IMR-90 (cell line): ENCODE measurements around the gene CTR9. TPM values are rescaled to one million over a fixed set of nuclear protein-coding genes. Genes with fewer than 3 reads are reported as not detected.
A peak's percentile ranks its signal among the peaks of the same experiment; 100 is the strongest.

ENCODE experiments used
- ATAC-seq: fragments of 200-7000 bp; cut with Tn5 transposase; 2 replicates; pipeline ENCODE4 v1.9.1; 2020; ENCODE audit warnings: low read depth, mild to moderate bottlenecking, moderate library complexity
- BruUV-seq: library from RNA; stranded (reverse); fragments of 400-500 nt; replicated peaks from 2 replicates; lab custom pipeline; 2021; lab: Mats Ljungman, UMichigan
- CTCF ChIA-PET: fragments of 300-600 bp; formaldehyde crosslinking; extraction: SDS; loops from one replicate; lab custom pipeline; 2021; ENCODE audit warnings: antibody characterized with exemption; lab: Yijun Ruan, JAX
- POLR2A ChIA-PET: fragments of 300-600 bp; sonication (Branson Sonifier 250); formaldehyde crosslinking; loops from one replicate; lab custom pipeline; 2022; ENCODE audit warnings: antibody characterized with exemption; ENCODE audit not compliant: unreplicated experiment; lab: Charles Lee
- DNase-seq: peaks from one replicate; pipeline ENCODE4 v3.0.0; 2013
- H2AFZ ChIP-seq: replicated peaks from 2 replicates; pipeline ENCODE3; 2013; ENCODE audit warnings: low read length, mild to moderate bottlenecking; ENCODE audit not compliant: poor library complexity
- H2AK5ac ChIP-seq: 2 replicates; pipeline ENCODE4 v1.6.1; 2013; ENCODE audit warnings: low read depth, low read length, inconsistent platforms
- H2AK9ac ChIP-seq: replicated peaks from 2 replicates; pipeline ENCODE3; 2013; ENCODE audit warnings: mild to moderate bottlenecking, low read depth, low read length, moderate library complexity; ENCODE audit not compliant: poor library complexity
- H2BK120ac ChIP-seq: 2 replicates; pipeline ENCODE4 v1.6.1; 2013; ENCODE audit warnings: low read depth, low read length, inconsistent platforms
- H2BK15ac ChIP-seq: 3 replicates; pipeline ENCODE4 v1.6.1; 2013; ENCODE audit warnings: low read depth, low read length, inconsistent platforms
- H2BK20ac ChIP-seq: 2 replicates; pipeline ENCODE4 v1.6.1; 2013; ENCODE audit warnings: low read depth, mild to moderate bottlenecking, inconsistent platforms, low read length, moderate library complexity
- H2BK5ac ChIP-seq: 2 replicates; pipeline ENCODE4 v1.6.1; 2013; ENCODE audit warnings: mild to moderate bottlenecking, low read depth, low read length, inconsistent platforms; ENCODE audit not compliant: poor library complexity, severe bottlenecking
- H3K14ac ChIP-seq: replicated peaks from 2 replicates; pipeline ENCODE4 v1.6.1; 2013; ENCODE audit warnings: low read depth, low read length, inconsistent platforms
- H3K18ac ChIP-seq: 2 replicates; pipeline ENCODE4 v1.6.1; 2013; ENCODE audit warnings: low read depth, low read length, control low read depth
- H3K23ac ChIP-seq: 2 replicates; pipeline ENCODE4 v1.6.1; 2013; ENCODE audit warnings: low read depth, low read length, inconsistent platforms
- H3K27ac ChIP-seq: 2 replicates; pipeline ENCODE4 v1.5.1; 2013; ENCODE audit warnings: mild to moderate bottlenecking, control low read depth, low read length; ENCODE audit not compliant: insufficient read depth
- H3K27me3 ChIP-seq: 2 replicates; pipeline ENCODE4 v1.6.1; 2013; ENCODE audit warnings: low read length; ENCODE audit not compliant: control insufficient read depth, insufficient read depth
- H3K36me3 ChIP-seq: 2 replicates; pipeline ENCODE4 v1.6.1; 2013; ENCODE audit warnings: low read length, mixed read lengths; ENCODE audit not compliant: control insufficient read depth, insufficient read depth
- H3K4ac ChIP-seq: 2 replicates; pipeline ENCODE4 v1.6.1; 2013; ENCODE audit warnings: low read depth, low read length, inconsistent platforms
- H3K4me1 ChIP-seq: 2 replicates; pipeline ENCODE4 v1.6.1; 2013; ENCODE audit warnings: low read length, mixed read lengths; ENCODE audit not compliant: control insufficient read depth, insufficient read depth
- H3K4me2 ChIP-seq: 2 replicates; pipeline ENCODE4 v1.6.1; 2013; ENCODE audit warnings: low read depth, mild to moderate bottlenecking, control low read depth, low read length, moderate library complexity
- H3K4me3 ChIP-seq: 2 replicates; pipeline ENCODE4 v1.5.1; 2013; ENCODE audit warnings: low read depth, mild to moderate bottlenecking, control low read depth, low read length, moderate library complexity; ENCODE audit not compliant: insufficient read depth
- H3K56ac ChIP-seq: 2 replicates; pipeline ENCODE4 v1.6.1; 2013; ENCODE audit warnings: low read length, inconsistent platforms; ENCODE audit not compliant: insufficient read depth; ENCODE audit errors: extremely low read depth
- H3K79me1 ChIP-seq, 2 experiments: 2 replicates each; pipeline ENCODE4 v1.6.1; 2013; ENCODE audit warnings: low read length in 2 of 2, inconsistent platforms in 1 of 2, low read depth in 1 of 2
- H3K9ac ChIP-seq: 2 replicates; pipeline ENCODE4 v1.6.1; 2013; ENCODE audit warnings: low read depth, low read length, control low read depth
- H3K9me1 ChIP-seq: 2 replicates; pipeline ENCODE4 v1.6.1; 2013; ENCODE audit warnings: low read length, inconsistent platforms; ENCODE audit not compliant: insufficient read depth
- H3K9me3 ChIP-seq: 2 replicates; pipeline ENCODE4 v1.6.1; 2013; ENCODE audit warnings: low read length; ENCODE audit not compliant: control insufficient read depth, insufficient read depth
- H4K20me1 ChIP-seq: 2 replicates; pipeline ENCODE4 v1.6.1; 2013; ENCODE audit warnings: low read length, inconsistent platforms; ENCODE audit not compliant: insufficient read depth
- H4K5ac ChIP-seq: 2 replicates; pipeline ENCODE4 v1.6.1; 2013; ENCODE audit warnings: mild to moderate bottlenecking, low read depth, low read length, control low read depth
- H4K8ac ChIP-seq, 2 experiments: 2 replicates each; pipeline ENCODE4 v1.6.1; 2013; ENCODE audit warnings: low read depth in 2 of 2, low read length in 2 of 2, control low read depth in 1 of 2, inconsistent platforms in 1 of 2
- H4K91ac ChIP-seq: 2 replicates; pipeline ENCODE4 v1.6.1; 2013; ENCODE audit warnings: low read depth, low read length, inconsistent platforms; ENCODE audit not compliant: insufficient read depth
- CEBPB ChIP-seq: IDR thresholded peaks from 2 replicates; pipeline ENCODE4 v1.6.1; 2012; ENCODE audit warnings: low read depth, low read length, improper control_type of control experiment
- NFE2L2 ChIP-seq: fragments of 150-350 bp; IDR thresholded peaks from 2 replicates; pipeline ENCODE4 v1.6.1; 2016; ENCODE audit warnings: low read depth, mild to moderate bottlenecking, low read length
- RFX5 ChIP-seq: IDR thresholded peaks from 2 replicates; pipeline ENCODE4 v1.8.0; 2012; ENCODE audit warnings: low read depth, mild to moderate bottlenecking, low read length, moderate library complexity
- WGBS, 2 experiments: methylation state at CpG; one replicate each; pipeline versions ENCODE4 v1.1.5 to v1.1.7; 2013; ENCODE audit warnings: missing lambda C conversion rate in 2 of 2; ENCODE audit not compliant: insufficient read length in 1 of 2; ENCODE audit errors: extremely low coverage in 2 of 2; 5-methylcytosine and 5-hydroxymethylcytosine counted together
- dilution Hi-C: fragments of 300-500 bp; cut with HindIII; formaldehyde crosslinking; loops from one replicate; pipeline ENCODE4 v1.14.3; 2018; ENCODE audit warnings: low sequenced_read_pairs; ENCODE audit not compliant: unreplicated experiment
- in situ Hi-C: fragments of 300-500 bp; cut with MboI; formaldehyde crosslinking; loops from 3 replicates; pipeline ENCODE4 v1.14.3; 2019; ENCODE audit warnings: low sequenced_read_pairs, inconsistent platforms, mixed read lengths
- intact Hi-C: fragments of 100-400 bp; cut with micrococcal nuclease; formaldehyde crosslinking; loops from 2 replicates; pipeline ENCODE4 v1.10.0; 2022
- polyA plus RNA-seq, 3 experiments: library from polyadenylated mRNA; depleted of rRNA; stranded (reverse); fragments of >200 nt; gene quantifications; 2 replicates each; pipeline ENCODE4 v1.2.3, GENCODE V29; 2012; ENCODE audit warnings: low replicate concordance in 1 of 3
- total RNA-seq: library from RNA; depleted of rRNA; stranded (reverse); fragments of >200 nt; gene quantifications from 2 replicates; pipeline ENCODE4 v1.2.3, GENCODE V29; 2012

The CTR9 gene
- total and polyA plus RNA-seq, 2 of the 4 experiments (the other 2 are of a cell fraction), result 16.8 to 37.1 TPM

- TF ChIP-seq NFE2L2 (no peak), RFX5 (no peak)
Observed at GRCh38 chr11:10709299-10710086, 41.6 kb upstream of the CTR9 start (continued).

GRCh38 chr11:10715571-10715970, 35.5 kb upstream of the CTR9 start:
- Histone ChIP-seq H3K4me3 (no peak overlapping the region), H2AFZ (no peak overlapping the region), H4K91ac (peak overlapping the region; percentile 32), H2AK9ac (no peak overlapping the region), H3K9me3 (no peaks in the 10 kb centered on the region), H4K8ac (peak overlapping the region in 1 of 2 experiments; percentile 4; a peak in 1 of 4 replicates), H2BK20ac (peak overlapping the region; percentile 69), H2BK120ac (peak overlapping the region; percentile 55), H2BK15ac (peak overlapping the region; percentile 21; the same call in 2 of the 3 replicates), H4K5ac (peak overlapping the region; percentile 41; the same call in 1 of the 2 replicates), H3K4me2 (no peak overlapping the region), H3K27ac (no peak overlapping the region), H3K36me3 (no peaks in the 10 kb centered on the region), H2AK5ac (peak overlapping the region; percentile 44; the same call in 1 of the 2 replicates), H3K4me1 (peaks cover 17% of the 10 kb centered on the region), H3K9ac (no peak overlapping the region), H3K4ac (peak overlapping the region; percentile 73), H3K56ac (no peak overlapping the region), H3K14ac (peak overlapping the region; percentile 62; the same call in 1 of the 2 replicates), H3K79me1 (no peaks in the 10 kb centered on the region), H3K18ac (peak overlapping the region; percentile 19; the same call in 1 of the 2 replicates), H2BK5ac (no peak overlapping the region), H3K23ac (no peak overlapping the region; the same call in 1 of the 2 replicates), H3K9me1 (peaks cover 8% of the 10 kb centered on the region), H3K27me3 (no peaks in the 10 kb centered on the region), H4K20me1 (no peaks in the 10 kb centered on the region)
- dilution Hi-C loops, result no loop called here
- intact Hi-C loops, result loop anchor here (2.0 kb wide), 1 partner anchor 17 kb away; no protein-coding TSS in a partner anchor
- no peak for TF ChIP-seq CEBPB
- no peak for DNase-seq
- ChIA-PET CTCF (no interaction called here), POLR2A (no interaction called here)
- no TSS peak for BruUV-seq
- WGBS, 2 experiments, result no CpG with 5 or more reads among the region's 4 CpGs
- in situ Hi-C loops, result no loop called here
- ATAC-seq, result peak; percentile 22
